Measurements from ENCODE around the gene RIBC1.
"Not testable (repeated sequence)": the region's sequence is repeated elsewhere in the genome, so short reads cannot be mapped to it uniquely, and the experiment has no call there.

The RIBC1 gene

DNA sequence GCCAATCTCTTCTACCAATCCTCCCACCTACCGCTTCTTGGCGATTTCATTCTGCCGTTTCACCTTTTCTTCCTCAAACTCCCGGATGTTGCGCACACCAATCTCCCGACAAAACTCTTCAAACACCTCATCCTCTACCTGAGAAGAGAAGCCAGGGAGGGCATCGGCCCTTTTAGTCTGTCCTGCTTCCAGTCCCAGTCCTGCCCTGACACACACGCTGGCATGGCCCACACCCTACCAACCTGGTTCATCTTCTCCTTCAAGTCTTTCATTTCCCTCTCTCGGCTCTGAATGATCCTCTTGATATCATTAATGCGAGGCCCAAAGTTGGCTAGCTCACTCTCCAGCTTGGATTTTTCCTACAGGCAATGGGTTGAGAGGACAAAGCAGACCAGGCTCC is 19.1 kb upstream of the RIBC1 start:
- TF ChIP-seq POLR2AphosphoS5 (IDR thresholded peaks at IDR 0.05; ENCODE audit: low read depth, low read length), result no peak
- TF ChIP-seq TAF1 (IDR thresholded peaks at IDR 0.05; ENCODE audit: borderline replicate concordance, low read depth, low read length), result no peak
- no peak for TF ChIP-seq POLR2A (IDR thresholded peaks at IDR 0.05; ENCODE audit: low read depth, low read length)
- DNase-seq (ENCODE audit: insufficient read length), result no peak
- FAIRE-seq, result no peak

DNA sequence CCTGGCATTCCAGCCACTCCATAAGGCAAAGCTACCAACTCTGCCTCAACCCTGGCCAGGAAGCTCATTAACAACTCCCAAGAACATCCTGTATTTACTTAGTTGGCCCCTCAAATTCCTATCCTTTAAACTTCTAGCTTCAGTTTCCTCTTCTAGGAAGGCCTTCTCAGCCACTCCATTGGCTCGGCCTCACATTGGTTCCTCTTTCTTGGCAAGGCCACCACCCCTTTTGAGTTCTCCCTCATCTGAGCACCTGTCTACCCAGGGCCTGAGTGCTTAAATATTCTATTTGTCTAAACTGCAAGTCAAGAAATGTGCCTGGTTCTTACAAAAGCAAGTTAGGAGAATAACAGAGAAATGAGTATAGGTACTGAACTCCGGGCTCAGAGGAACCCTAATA is 10.2 kb upstream of the RIBC1 start:
- no peak for DNase-seq (ENCODE audit: insufficient read length)
- TF ChIP-seq TAF1 (IDR thresholded peaks at IDR 0.05; ENCODE audit: borderline replicate concordance, low read depth, low read length) (no peak), POLR2AphosphoS5 (IDR thresholded peaks at IDR 0.05; ENCODE audit: low read depth, low read length) (no peak), POLR2A (IDR thresholded peaks at IDR 0.05; ENCODE audit: low read depth, low read length) (no peak)
- FAIRE-seq, result no peak

DNA sequence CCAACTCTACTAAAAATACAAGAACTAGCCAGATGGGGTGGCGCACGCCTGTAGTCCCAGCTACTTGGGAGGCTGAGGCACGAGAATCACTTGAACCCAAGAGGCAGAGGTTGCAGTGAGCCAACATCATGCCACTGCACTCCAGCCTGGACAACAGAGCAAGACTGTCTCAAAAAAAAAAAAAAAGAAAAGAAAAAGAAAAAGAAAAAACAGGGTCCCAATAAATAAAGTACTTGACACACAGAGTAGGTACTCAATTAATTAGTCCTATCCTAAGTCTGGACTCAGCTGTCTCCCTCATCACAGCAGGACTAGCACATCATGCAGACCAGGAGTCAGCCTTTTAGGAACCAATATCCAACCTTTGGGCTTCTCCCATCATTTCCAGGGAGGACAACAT is 2.3 kb upstream of the RIBC1 start:
- FAIRE-seq, result not testable (repeated sequence)

DNA sequence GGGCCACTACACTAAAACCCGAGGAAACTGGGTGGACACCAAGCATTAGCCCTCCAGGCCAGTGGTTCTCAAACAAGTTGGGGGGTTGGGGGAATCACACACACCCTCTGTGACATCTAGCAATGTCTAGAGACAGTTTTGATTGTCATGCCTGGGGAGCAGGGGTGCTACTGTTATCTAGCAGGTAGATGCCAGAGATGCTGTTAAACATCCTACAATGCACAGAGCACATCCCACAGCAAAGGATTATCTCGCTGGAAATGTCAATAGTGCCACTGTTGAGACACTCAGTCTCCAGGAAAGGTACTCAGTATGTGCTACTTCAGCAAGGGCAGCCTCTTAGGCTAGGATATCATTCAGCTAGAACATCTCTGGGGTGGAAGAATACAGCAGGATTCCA is 1.5 kb upstream of the RIBC1 start:
- FAIRE-seq (no peak), DNase-seq (ENCODE audit: insufficient read length) (no peak)
- TF ChIP-seq TAF1 (IDR thresholded peaks at IDR 0.05; ENCODE audit: borderline replicate concordance, low read depth, low read length), result no peak
- no peak; the same call in 1 of the 2 replicates for TF ChIP-seq POLR2A (IDR thresholded peaks at IDR 0.05; ENCODE audit: low read depth, low read length)
- TF ChIP-seq POLR2AphosphoS5 (IDR thresholded peaks at IDR 0.05; ENCODE audit: low read depth, low read length), result no peak; the same call in 1 of the 2 replicates

More for the DNA sequence above, 2.3 kb upstream of the RIBC1 start:
- DNase-seq (ENCODE audit: insufficient read length), result not testable (repeated sequence)

DNA sequence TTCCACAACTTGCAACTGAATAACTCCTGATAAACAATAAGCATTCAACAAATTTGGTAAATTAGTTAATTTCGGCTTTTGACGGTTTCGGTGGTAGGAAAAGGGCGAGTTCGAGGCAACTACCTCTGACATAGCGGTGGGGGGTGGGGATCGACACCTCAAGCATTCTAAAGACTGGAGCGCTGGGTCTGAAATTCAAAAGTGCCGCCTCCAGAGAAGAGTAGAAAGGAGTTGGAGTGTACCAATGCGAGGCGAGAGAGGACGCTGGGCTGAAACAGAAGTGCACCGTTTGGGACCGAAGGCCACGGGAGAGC is 944 bp upstream of the RIBC1 start:
- DNase-seq (ENCODE audit: insufficient read length), result no peak
- FAIRE-seq, result no peak
- TF ChIP-seq POLR2AphosphoS5 (IDR thresholded peaks at IDR 0.05; ENCODE audit: low read depth, low read length) (no peak), TAF1 (IDR thresholded peaks at IDR 0.05; ENCODE audit: borderline replicate concordance, low read depth, low read length) (no peak), POLR2A (IDR thresholded peaks at IDR 0.05; ENCODE audit: low read depth, low read length) (no peak)

DNA sequence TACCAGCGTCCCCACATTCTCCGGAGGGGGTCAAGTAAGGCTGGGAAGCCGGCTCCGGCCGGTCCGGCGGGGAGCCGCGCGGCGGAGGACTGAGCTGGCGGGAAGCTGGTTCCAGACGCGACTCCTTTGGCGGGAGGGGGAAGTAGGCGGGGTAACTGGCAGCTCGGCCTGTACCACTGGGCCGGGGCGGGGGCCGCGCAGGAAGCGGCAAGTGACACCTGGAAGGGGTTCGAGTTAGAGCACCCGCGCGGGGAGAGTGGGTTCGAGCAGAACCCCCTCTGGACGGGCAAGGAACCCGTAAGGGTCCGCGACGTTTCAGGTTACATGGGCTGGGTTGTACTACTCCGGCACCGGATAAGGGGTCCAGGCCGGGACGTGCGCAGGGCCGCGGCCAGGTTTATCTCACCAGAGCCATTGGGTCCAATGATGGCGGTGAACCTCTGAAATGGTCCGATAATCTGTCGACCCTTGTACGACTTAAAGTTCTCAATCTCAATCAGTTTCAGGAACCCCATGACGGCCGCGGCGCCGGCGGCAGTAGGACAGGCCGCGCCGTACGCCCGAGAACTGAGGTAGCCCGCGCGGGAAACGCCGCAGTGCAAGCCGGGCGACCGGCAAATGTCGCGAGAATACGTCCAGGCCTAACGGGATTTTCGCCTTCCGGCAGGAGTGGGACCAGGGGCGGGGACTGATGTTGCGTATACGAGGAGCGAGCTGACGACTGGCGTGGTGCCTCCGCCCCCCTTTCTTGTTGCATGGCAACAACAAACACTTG is 400 bp upstream of the RIBC1 start, which contains the start of gene SMC1A:
Gene SMC1A (minus strand): TSS at position 569 of the 775 bp plus-strand sequence. CDS start 54 bp downstream, at position 515.
- FAIRE-seq (peak; percentile 100), DNase-seq (ENCODE audit: insufficient read length) (peak; percentile 94)
- TF ChIP-seq TAF1 (IDR thresholded peaks at IDR 0.05; ENCODE audit: borderline replicate concordance, low read depth, low read length) (peak; percentile 92), POLR2AphosphoS5 (IDR thresholded peaks at IDR 0.05; ENCODE audit: low read depth, low read length) (peak; percentile 94), POLR2A (IDR thresholded peaks at IDR 0.05; ENCODE audit: low read depth, low read length) (peak; percentile 84)

DNA sequence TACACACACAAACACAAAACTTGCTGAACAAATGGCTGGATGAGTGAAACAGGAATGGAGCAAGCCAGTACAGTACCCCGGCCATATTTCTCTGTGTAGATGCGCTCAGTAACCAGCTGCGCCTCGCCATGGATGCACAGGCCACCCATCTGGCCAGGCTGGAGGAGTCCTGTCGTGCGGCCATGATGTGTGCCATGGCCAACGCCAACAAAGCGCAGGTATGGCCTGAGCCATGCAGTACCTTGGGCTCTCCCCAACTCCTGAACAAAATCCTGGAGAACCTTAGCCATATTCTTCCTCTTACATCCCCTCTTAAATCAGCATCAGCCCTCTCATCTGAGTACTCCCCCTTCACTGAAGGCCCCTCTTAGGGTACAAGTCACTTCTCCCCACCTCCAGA is 7.1 kb downstream of the RIBC1 start:
- DNase-seq (ENCODE audit: insufficient read length) (no peak), FAIRE-seq (no peak)
- no peak for TF ChIP-seq TAF1 (IDR thresholded peaks at IDR 0.05; ENCODE audit: borderline replicate concordance, low read depth, low read length)

DNA sequence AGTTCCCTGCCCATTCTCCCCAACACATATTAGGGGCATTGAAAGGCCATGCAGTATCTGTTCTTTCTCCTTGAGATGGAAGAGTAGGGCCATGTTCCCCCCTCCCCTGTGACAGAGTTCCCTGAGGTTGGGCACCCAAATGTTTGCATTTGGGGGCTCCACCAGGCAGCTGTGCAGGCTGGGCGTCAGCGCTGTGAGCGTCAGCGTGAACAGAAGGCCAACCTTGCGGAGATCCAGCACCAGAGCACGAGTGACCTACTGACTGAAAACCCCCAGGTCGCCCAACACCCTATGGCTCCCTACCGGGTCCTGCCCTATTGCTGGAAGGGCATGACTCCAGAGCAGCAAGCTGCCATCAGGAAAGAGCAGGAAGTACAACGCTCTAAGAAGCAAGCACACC is 7.6 kb downstream of the RIBC1 start:
- no peak for FAIRE-seq
- TF ChIP-seq POLR2AphosphoS5 (IDR thresholded peaks at IDR 0.05; ENCODE audit: low read depth, low read length) (no peak), POLR2A (IDR thresholded peaks at IDR 0.05; ENCODE audit: low read depth, low read length) (no peak), TAF1 (IDR thresholded peaks at IDR 0.05; ENCODE audit: borderline replicate concordance, low read depth, low read length) (no peak)
- DNase-seq (ENCODE audit: insufficient read length), result no peak

DNA sequence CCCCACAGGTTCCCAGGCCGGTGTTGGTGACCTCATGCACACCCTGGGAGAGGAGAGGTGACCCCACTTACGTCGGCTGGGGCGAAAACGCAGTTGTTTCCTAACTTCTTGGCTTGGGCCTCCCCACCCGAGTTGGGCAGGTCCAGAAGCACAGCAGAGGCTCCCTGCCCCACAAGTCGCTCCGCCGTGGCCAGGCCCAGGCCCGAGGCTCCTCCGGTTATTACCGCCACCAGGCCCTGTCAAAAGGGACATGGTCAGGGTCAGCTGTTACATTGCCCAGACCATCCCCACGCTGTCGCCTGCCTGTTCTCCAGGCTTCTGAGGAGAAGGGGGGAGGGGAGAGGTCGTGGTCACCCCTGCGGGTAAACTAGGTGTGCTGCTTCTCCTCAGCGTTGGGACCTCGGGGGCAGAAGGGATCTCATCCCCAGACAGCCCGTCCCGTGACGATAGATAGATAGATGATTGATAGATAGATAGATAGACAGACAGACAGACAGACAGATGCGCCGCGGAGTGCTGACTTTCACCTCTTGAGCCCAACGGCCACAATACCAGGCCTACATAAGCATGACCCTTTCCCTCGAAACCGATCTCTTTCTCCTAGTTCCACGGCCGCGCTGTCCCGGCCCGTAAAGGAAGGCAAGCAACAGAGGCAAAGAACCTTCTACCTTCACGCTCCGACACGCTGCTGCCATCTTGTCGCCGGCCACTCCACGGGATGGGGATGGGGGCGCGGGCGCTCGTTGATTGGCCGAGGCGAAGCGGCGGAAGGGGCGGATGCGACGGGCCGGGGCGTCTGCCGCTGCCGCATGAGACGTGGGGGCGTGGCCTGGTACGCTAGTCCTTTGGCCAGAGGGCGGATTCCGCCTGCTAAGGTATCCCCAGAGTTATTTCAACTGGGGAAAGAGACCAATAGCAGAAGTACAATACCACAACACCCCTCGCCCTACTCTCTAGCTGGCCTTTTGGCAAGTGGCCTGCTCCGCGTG is 11.3 kb downstream of the RIBC1 start, which contains the start of gene HSD17B10:
Gene HSD17B10 (minus strand): TSS at position 720 of the 989 bp plus-strand sequence. CDS start 25 bp downstream, at position 695.
- FAIRE-seq (peak; percentile 91), DNase-seq (ENCODE audit: insufficient read length) (peak; percentile 79)
- peak; percentile 59; the same call in 1 of the 2 replicates for TF ChIP-seq TAF1 (IDR thresholded peaks at IDR 0.05; ENCODE audit: borderline replicate concordance, low read depth, low read length)
- peak; percentile 87 for TF ChIP-seq POLR2A (IDR thresholded peaks at IDR 0.05; ENCODE audit: low read depth, low read length)
- peak; percentile 60 for TF ChIP-seq POLR2AphosphoS5 (IDR thresholded peaks at IDR 0.05; ENCODE audit: low read depth, low read length)

DNA sequence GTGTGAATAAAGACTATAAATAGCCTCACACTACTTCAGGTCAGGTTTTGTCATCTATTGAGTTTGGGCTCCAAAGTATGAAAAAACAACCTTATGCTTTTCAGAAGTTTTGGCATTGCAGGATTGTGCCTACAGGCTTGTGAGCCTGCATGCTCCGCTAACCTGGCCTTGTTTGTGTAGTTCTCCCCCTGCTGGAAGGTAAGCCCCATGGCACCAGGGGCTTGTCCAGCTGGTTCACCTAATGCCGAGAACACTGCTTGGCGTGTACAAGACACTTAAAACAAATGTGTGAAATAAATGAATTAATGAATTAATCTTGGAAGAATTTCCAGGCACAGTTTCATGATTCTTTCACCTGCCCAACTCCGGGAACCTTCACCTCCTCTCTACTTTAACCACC is 13.3 kb downstream of the RIBC1 start:
- TF ChIP-seq POLR2A (IDR thresholded peaks at IDR 0.05; ENCODE audit: low read depth, low read length) (no peak), TAF1 (IDR thresholded peaks at IDR 0.05; ENCODE audit: borderline replicate concordance, low read depth, low read length) (no peak), POLR2AphosphoS5 (IDR thresholded peaks at IDR 0.05; ENCODE audit: low read depth, low read length) (no peak)
- FAIRE-seq, result peak; percentile 99
- DNase-seq (ENCODE audit: insufficient read length), result peak; percentile 67

DNA sequence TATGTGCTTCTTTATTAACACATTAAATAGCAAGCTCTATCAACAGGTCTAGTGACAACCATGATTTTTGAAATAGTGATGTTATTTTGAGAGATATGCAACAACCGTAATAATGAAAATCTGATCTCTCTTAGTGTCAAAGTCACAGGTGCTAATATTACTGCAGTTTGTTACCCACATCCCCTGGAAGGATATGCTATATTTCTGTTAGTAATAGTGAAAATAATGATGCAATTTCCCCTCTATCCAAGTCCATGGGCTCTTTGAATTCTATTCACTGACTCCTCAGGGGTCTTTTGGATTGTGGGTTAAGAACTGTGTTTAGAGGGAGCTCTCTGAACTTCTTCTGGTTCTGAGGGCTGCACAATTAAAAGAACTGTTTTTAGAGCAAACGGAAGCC is 14.5 kb downstream of the RIBC1 start:
- FAIRE-seq, result peak; percentile 50
- DNase-seq (ENCODE audit: insufficient read length), result no peak
- no peak for TF ChIP-seq POLR2A (IDR thresholded peaks at IDR 0.05; ENCODE audit: low read depth, low read length)
- TF ChIP-seq TAF1 (IDR thresholded peaks at IDR 0.05; ENCODE audit: borderline replicate concordance, low read depth, low read length), result no peak
- no peak for TF ChIP-seq POLR2AphosphoS5 (IDR thresholded peaks at IDR 0.05; ENCODE audit: low read depth, low read length)
